Renal pelvis (tissue), 4 donors: ENCODE results near the gene EVC2. TPM values are rescaled to one million over a fixed set of nuclear protein-coding genes. Genes with fewer than 3 reads are reported as not detected.

Experiments used
- DNase-seq: peaks from one replicate; pipeline ENCODE4 v3.0.0-alpha.2; 2013
- polyA plus RNA-seq, 3 donors: library from polyadenylated mRNA; unstranded; fragments of 120-200 nt; gene quantifications; one replicate each; pipeline ENCODE4 v1.2.1, GENCODE V29; 2013; ENCODE audit not compliant: insufficient read length in 3 of 3

Gene EVC2
- polyA plus RNA-seq, 3 donors = 8.8 to 10.0 (median 9.4) TPM

- DNase-seq = no peak
These were observed 5.5 kb upstream of the EVC2 start for GRCh38 chr4:5713861-5714260.

DNA sequence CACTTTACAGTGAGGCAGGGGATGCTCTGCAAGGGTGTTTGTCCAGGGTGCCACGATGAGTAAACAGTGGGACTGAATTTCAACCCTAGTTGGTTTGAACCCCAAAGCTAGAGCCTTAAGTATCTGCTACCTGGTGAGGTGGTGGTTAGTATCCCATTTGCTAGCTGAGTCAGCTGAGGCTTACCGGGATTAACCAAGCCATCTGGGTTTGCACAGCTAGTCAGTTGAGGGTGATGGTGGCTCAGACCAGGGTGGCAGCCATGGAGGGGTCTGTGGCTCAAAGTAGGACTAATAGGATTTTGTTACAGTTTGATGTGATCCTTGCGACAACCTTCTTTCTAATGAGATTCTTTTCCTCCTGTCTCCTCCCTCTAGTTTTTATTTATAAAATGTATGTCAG, 4.6 kb upstream of the EVC2 start:
- no peak for DNase-seq

DNA sequence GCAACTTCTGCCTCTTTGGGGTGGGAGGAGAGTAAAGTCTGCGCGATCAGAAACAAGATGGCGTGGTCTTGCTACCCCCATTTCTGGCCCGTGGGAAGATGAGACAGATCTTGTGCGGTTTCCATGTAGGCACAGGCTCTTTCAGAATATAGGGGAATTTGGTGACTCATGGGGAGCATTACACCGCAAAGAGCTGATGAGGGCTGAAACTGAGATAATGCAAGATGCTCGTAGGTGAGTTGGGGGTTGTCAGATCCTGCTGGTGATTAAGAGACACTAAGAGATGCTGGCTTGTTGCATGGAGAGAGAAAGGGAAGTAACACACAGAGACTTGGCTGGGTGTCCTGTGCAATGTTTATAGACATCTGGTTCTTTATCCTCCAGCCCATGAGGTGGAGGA, 4.2 kb upstream of the EVC2 start:
- DNase-seq = no peak

GRCh38 chr4:5711479-5712184, 3.3 kb upstream of the EVC2 start:
- peak; percentile 14 for DNase-seq

DNA sequence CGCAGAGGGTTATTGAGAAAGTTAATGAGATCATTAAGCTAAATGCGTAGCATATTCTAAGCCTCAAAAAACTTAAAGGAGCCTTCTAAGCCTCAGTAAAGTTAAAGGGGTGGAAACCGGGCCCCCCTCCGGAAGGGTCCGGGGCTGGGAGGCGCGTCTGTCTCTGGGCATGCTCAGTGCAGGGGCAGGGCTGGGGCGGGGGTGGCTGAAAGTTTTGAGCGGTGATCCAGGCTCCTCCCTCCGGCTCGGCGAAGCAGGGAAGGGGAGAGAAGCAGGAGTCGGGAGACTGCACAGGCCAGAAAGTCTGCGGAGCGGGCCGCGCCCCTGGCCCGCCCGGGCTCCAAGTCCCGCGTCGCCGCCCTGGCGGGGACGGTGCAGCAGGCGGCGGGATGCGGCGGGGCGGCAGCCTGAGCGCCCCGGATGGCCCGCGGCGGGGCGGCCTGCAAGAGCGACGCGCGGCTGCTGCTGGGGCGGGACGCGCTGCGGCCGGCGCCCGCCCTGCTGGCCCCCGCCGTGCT, 2.7 kb upstream of the EVC2 start, which contains the start of gene EVC:
Gene EVC (plus strand): TSS at position 241 of the 518 bp plus-strand sequence. CDS start 180 bp downstream, at position 421.
- DNase-seq = peak; percentile 82

- DNase-seq = no peak
These were observed 2.0 kb upstream of the EVC2 start for GRCh38 chr4:5710065-5710960.

- DNase-seq = no peak
These were observed 832 bp upstream of the EVC2 start for GRCh38 chr4:5709207-5709575.

DNA sequence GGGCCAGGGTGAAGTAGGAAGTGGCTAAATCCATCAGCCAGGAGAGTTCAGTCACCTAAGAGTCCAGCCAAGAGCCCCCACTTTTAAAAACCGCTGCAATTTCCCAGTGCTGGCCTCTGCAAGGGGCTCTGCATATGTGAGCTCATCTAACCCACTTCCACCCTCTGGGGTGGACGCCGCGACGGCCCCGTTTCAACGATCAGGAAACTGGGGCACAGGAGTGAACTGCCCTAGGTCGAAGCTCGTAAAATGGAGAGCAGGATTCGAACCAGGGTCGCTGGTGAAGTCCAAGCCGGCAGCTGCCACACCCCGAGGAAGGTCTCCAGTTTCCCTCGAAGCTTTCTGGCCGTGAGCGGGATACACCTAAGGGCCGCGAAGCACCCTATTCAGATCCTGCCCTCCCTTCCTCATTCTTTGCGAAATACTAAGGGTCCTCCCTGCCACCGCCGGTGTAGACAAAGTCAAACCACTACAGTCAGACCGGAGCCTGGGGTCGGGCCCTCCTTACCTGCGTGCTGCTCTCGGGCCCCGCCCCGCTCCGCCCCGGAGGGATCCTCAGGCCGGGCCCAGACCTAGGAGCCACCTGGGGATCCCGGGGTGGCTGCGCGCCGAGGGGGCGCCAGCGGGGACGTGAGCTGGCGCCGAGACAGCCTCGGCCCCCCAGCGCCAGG, 446 bp downstream of the EVC2 start:
- no peak for DNase-seq

GRCh38 chr4:5707366-5707765, 993 bp downstream of the EVC2 start:
- DNase-seq = no peak

- DNase-seq = no peak
These were observed 1.7 kb downstream of the EVC2 start for GRCh38 chr4:5706486-5707290.

DNA sequence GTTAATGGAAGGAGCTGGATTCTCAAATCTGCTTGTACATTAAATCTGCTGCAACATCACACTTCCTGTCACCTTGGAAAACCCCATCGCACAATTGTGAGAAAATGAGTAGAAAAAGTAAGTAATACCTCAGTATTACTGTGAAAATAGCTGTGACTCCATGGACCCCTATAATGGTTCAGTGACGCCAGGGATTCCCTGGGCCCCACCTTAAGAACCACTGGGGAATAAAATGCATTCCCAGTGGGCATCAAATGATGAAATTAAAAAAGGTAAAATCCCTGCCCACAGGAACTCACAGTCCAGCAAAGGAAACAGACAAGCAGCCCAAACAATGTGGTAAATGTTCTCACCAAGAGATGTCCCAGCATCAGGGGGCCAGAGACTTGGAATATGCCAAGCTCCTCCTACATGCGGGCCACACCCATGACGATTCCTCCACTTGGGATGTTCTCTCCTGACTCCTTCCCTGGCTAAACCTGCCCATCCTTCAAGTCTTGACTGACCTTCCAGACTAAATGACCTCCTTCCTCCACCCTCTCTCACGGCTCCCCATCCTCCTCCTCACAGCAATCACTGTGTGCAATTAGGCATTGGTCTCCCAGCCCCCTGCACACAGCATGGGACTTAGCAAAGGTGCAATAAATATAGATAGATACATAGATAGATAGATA, 2.6 kb downstream of the EVC2 start:
- DNase-seq = no peak

DNA sequence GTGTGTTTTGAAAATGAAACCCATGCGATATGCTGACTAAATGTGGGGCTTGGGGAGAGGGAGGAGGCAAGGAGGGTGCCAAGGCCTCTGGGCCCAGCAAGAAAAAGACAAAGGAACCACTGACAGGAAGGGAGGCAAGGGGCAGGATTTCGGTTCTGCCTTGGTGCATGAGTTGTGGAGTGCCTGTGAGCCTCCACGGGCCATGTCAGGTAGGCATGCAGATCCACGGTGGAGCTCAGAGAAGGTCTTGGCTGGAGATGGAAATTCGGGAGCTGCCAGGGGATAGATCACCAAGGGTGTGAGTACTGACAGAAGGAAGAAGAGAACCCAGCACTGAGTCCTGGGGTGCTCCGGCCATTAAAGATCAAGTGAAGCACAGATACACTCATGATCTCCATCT, 4.1 kb downstream of the EVC2 start:
- no peak for DNase-seq

DNA sequence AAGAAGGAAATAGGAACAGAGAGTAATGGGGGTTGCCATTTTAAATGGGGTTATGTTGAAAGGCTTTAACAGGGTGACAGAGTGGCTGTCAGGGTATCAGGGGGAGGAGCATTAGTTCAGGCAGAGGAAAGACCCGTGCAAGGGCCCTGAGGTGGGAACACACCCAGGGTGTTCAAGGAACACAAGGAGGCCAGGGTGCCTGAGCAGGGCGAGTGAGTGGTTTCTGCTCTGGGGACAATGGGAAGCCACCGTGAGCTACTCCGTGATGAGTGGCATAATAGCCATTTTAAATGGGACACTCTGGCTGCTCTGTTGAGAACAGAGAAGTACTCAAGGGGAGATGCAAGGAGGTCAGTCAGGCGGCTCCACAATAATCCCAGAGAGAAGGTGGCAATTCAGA, 4.5 kb downstream of the EVC2 start:
- DNase-seq = no peak

DNA sequence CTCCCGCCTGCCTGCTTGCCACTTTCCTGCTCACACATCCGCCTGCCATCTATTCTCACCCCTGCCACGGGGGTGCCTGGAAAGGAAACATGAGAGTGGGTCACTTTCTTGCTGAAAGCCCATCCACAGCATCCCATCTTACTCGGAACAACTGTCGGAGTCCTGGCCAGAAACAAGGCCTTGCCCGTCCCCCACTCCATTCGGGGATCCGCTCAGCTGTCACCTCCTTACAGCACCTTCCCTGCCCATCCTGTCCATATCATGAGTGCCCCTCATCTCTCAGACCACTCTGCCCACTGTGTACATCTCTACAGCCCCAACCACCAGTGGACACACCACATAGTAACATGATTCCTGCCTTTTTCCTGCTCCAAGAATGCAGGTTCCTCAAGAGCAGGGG, 6.4 kb downstream of the EVC2 start:
- DNase-seq = no peak

DNA sequence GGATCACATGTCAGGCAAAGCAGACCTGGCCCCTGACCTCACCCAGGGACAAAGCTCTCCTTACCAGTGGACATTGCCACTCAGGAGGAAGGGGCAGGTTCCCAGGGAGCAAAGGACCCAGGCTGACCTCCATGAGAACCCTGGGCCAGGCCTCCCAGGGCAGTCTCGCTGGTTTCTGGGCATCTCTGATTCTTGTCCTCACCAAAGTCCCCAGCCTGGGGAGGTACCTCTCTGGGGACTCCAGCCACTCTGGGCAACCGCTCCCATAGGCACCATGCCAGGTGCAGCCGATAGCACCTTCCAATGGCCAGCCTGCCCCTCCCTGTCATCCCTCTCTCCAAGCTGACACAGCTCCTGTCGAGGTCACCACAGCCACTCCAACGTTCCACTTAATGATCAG, 7.9 kb downstream of the EVC2 start:
- DNase-seq = no peak

GRCh38 chr4:5696341-5696740, 12.0 kb downstream of the EVC2 start:
- no peak for DNase-seq

GRCh38 chr4:5693871-5694270, 14.5 kb downstream of the EVC2 start:
- no peak for DNase-seq

DNA sequence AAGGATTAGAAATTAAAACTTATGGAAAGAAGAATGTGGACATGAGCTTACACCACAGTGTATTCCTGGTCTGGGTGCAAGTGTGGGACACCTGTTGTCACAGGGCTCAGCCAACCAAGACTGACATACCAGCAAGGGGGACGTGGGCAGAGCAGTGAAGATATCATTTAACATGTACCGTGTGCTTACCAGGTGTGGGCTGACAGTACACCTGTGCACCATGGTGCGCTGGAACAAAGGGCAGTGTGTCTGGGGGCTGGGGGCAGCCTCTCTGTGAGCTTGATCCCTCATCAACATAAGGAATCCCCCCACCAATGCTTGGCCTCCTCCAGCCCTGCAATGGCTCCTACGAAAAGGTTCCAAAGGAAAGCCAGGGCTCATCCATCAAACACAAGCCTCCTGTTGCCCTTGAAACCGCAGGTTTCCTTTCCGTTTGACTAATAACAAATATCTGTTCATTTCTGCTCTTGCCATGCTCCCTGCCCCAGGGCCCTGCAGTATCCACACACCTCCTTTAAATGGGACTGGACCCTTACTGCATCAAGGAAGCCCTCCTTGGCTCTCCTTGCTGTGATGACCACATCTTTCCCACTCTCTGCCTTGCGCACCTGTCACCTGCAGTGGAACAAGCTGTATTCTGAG, 16.7 kb downstream of the EVC2 start:
- DNase-seq = no peak

DNA sequence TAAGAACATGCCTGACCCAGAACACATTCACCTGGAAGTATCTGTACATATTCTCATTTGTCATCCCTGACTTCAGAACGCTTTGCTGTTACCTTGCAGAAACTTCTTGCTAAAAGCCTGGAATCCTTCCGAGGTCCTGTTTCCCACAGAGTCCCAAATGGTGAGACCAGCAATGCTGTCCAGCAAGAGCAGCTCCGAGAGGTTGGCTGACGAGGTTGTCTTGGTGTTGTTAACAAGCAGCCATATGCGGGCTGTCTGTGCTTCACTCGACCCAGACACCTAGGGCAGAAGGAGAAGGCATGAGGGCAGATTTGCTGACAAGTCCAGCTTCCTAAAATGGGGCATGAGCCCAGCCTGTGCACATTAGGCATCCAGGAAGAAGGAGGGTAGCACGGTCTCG, 19.3 kb downstream of the EVC2 start:
- DNase-seq = no peak

DNA sequence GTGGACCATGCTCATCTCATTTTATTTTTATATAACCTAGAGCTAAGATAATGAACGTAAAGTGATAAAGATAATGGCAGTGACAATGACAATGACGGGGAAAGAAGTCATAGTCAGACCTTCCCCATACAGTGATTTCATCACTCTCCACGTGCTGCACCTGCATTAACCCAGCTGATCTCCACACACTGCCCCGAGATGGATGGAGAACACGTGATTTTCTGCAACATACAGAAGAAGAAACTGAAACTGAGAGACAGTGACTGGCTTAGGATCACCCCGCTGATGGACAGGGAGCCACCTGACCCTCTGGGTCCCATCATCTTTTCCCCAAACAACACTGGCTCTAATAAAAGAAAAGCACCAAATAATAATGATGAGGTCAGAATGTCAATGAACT, 22.0 kb downstream of the EVC2 start:
- DNase-seq = no peak

DNA sequence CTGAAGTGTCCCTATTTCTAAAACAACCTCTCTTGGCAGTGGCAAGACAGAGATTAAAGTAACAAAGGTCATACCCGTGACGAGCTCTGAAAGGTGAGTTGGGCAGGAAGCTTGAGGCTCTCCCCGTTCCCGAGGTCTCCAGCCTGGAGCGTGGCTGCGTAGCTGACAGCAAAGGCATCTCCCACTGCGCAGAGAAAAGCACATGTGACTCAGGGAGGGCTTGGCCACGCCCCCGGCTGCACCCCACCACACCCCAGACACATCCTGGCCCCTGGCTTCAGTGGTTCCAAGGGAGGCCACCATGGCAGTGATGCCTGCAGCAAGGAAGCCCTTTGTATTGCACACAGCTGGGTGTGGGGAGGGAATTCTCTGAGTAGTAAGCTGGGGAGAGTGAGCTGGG, 23.1 kb downstream of the EVC2 start:
- no peak for DNase-seq
